Esophagus muscularis mucosa (tissue), 3 donors: ENCODE results near the gene PCDHB7.
A peak's percentile ranks its signal among the peaks of the same experiment; 100 is the strongest.

Experiments
- CTCF ChIP-seq, 3 experiments: fragments of 200-600 bp in 2 of 3; fragments of 450-650 bp in 1 of 3; sonication (generic) in 2 of 3; IDR thresholded peaks; one replicate each; pipeline ENCODE4 v1.5.1; 2017 to 2019; ENCODE audit warnings: antibody characterized with exemption in 3 of 3, mild to moderate bottlenecking in 2 of 3, moderate library complexity in 1 of 3
- POLR2A ChIP-seq: fragments of 450-650 bp; IDR thresholded peaks from one replicate; pipeline ENCODE4 v1.6.1; 2017; ENCODE audit warnings: antibody characterized with exemption, moderate library complexity, mild to moderate bottlenecking, low read depth

- TF ChIP-seq CTCF (IDR thresholded peaks at IDR 0.05) (peak in 2 of 3 experiments; percentile 5 to 35), POLR2A (no peak)
These were observed 14.6 kb downstream of the PCDHB7 start, which contains the start of gene PCDHB9 for GRCh38 chr5:141186897-141187512.
